Loucy (cell line): ENCODE data around the gene RRAS.

Source experiments
- H2AFZ ChIP-seq: fragments of 200-600 bp; sonication (generic); 2 replicates; pipeline ENCODE4 v1.6.0; 2016; ENCODE audit warnings: antibody characterized with exemption, mild to moderate bottlenecking, low read length, moderate library complexity
- H3F3A ChIP-seq: fragments of 200-600 bp; 2 replicates; pipeline ENCODE4 v1.6.0; 2016; ENCODE audit warnings: antibody characterized with exemption, low read depth, mild to moderate bottlenecking
- H3K27me3 ChIP-seq: fragments of 200-600 bp; sonication (generic); 2 replicates; pipeline ENCODE4 v1.6.1; 2014; ENCODE audit warnings: low read length, mild to moderate bottlenecking; ENCODE audit not compliant: insufficient read depth, poor library complexity, severe bottlenecking
- H3K36me3 ChIP-seq: fragments of 200-600 bp; sonication (generic); 2 replicates; pipeline ENCODE4 v1.6.1; 2016; ENCODE audit warnings: low read length; ENCODE audit not compliant: insufficient read depth
- H3K4me1 ChIP-seq: fragments of 200-600 bp; sonication (generic); 2 replicates; pipeline ENCODE4 v1.5.1; 2014; ENCODE audit warnings: low read length, mild to moderate bottlenecking; ENCODE audit not compliant: insufficient read depth, poor library complexity, severe bottlenecking
- H3K4me2 ChIP-seq: fragments of 200-600 bp; sonication (generic); 2 replicates; pipeline ENCODE4 v1.6.0; 2014; ENCODE audit warnings: antibody characterized with exemption, low read length, low read depth, mild to moderate bottlenecking; ENCODE audit not compliant: poor library complexity, severe bottlenecking
- H3K4me3 ChIP-seq: fragments of 200-600 bp; sonication (generic); 2 replicates; pipeline ENCODE4 v1.5.1; 2014; ENCODE audit warnings: low read length, mild to moderate bottlenecking, mixed read lengths; ENCODE audit not compliant: poor library complexity, severe bottlenecking
- H3K79me2 ChIP-seq: fragments of 200-600 bp; sonication (generic); 2 replicates; pipeline ENCODE4 v1.6.1; 2014; ENCODE audit warnings: low read length; ENCODE audit not compliant: insufficient read depth
- H3K9ac ChIP-seq: fragments of 200-600 bp; sonication (generic); 2 replicates; pipeline ENCODE4 v1.6.0; 2014; ENCODE audit warnings: mild to moderate bottlenecking, low read depth, low read length, moderate library complexity; ENCODE audit not compliant: poor library complexity, severe bottlenecking
- H3K9me2 ChIP-seq: fragments of 200-600 bp; sonication (generic); replicated peaks from 2 replicates; pipeline ENCODE4 v1.6.1; 2016; ENCODE audit warnings: low read depth, low read length, mixed read lengths
- H3K9me3 ChIP-seq: fragments of 200-600 bp; sonication (generic); 2 replicates; pipeline ENCODE4 v1.6.1; 2014; ENCODE audit warnings: mild to moderate bottlenecking, antibody characterized with exemption, low read length, low read depth; ENCODE audit not compliant: insufficient read depth
- H4K20me1 ChIP-seq: fragments of 200-600 bp; sonication (generic); 2 replicates; pipeline ENCODE4 v1.6.0; 2014; ENCODE audit warnings: antibody characterized with exemption, low read length, mild to moderate bottlenecking; ENCODE audit not compliant: insufficient read depth, poor library complexity, severe bottlenecking
- CTCF ChIP-seq: fragments of 200-600 bp; sonication (generic); conservative IDR thresholded peaks from 2 replicates; pipeline ENCODE4 v1.5.1; 2014; ENCODE audit warnings: mild to moderate bottlenecking, antibody characterized with exemption, low read length
- EZH2phosphoT487 ChIP-seq: fragments of 200-600 bp; IDR thresholded peaks from 2 replicates; pipeline ENCODE4 v1.6.1; 2018; ENCODE audit warnings: antibody characterized with exemption, mild to moderate bottlenecking, moderate library complexity, borderline replicate concordance

RRAS gene

GRCh38 chr19:49646586-49646985 is 6.6 kb upstream of the RRAS start:
- H3K9me2 ChIP-seq: no peaks in the 10 kb centered on the region
- H3K79me2 ChIP-seq: peaks cover 42% of the 10 kb centered on the region
- no peaks in the 10 kb centered on the region for H3K9me3 ChIP-seq
- no peak overlapping the region for H3K4me2 ChIP-seq
- H2AFZ ChIP-seq: no peak overlapping the region
- H3K36me3 ChIP-seq: peaks cover 9% of the 10 kb centered on the region; the same call in 1 of the 2 replicates
- H3K4me3 ChIP-seq: no peak overlapping the region
- no peak overlapping the region for H3K9ac ChIP-seq
- peaks cover 18% of the 10 kb centered on the region for H3K4me1 ChIP-seq
- no peak for TF ChIP-seq EZH2phosphoT487
- no peak for TF ChIP-seq CTCF
- no peaks in the 10 kb centered on the region for H3K27me3 ChIP-seq
- H3F3A ChIP-seq: no peaks in the 10 kb centered on the region
- H4K20me1 ChIP-seq: peaks cover 21% of the 10 kb centered on the region

GRCh38 chr19:49645995-49646394 is 6.1 kb upstream of the RRAS start:
- Histone ChIP-seq H3K79me2 (peaks cover 42% of the 10 kb centered on the region), H3K27me3 (no peaks in the 10 kb centered on the region), H3K9ac (no peak overlapping the region)

GRCh38 chr19:49645592-49645991 is 5.6 kb upstream of the RRAS start:
- 0 out of 2 replicates have a peak, but pooled peaks cover 2% of the 10 kb centered on the region for H3F3A ChIP-seq
- H3K27me3 ChIP-seq: no peaks in the 10 kb centered on the region
- peaks cover 42% of the 10 kb centered on the region for H3K79me2 ChIP-seq
- peaks cover 18% of the 10 kb centered on the region for H3K4me1 ChIP-seq
- peaks cover 9% of the 10 kb centered on the region; the same call in 1 of the 2 replicates for H3K36me3 ChIP-seq
- no peak overlapping the region for H2AFZ ChIP-seq
- no peak overlapping the region for H3K4me2 ChIP-seq
- TF ChIP-seq CTCF (no peak), EZH2phosphoT487 (no peak)
- no peaks in the 10 kb centered on the region for H3K9me3 ChIP-seq
- H3K9me2 ChIP-seq: no peaks in the 10 kb centered on the region
- no peak overlapping the region for H3K4me3 ChIP-seq
- H4K20me1 ChIP-seq: peaks cover 21% of the 10 kb centered on the region
- peak overlapping the region; percentile 33 for H3K9ac ChIP-seq

More at GRCh38 chr19:49645995-49646394, 6.1 kb upstream of the RRAS start:
- H3K4me2 ChIP-seq: no peak overlapping the region
- no peaks in the 10 kb centered on the region for H3K9me3 ChIP-seq
- peaks cover 9% of the 10 kb centered on the region; the same call in 1 of the 2 replicates for H3K36me3 ChIP-seq
- H4K20me1 ChIP-seq: peaks cover 21% of the 10 kb centered on the region
- TF ChIP-seq EZH2phosphoT487 (no peak), CTCF (no peak)
- H3K4me1 ChIP-seq: peaks cover 18% of the 10 kb centered on the region
- no peak overlapping the region for H3K4me3 ChIP-seq
- no peak overlapping the region for H2AFZ ChIP-seq
- H3K9me2 ChIP-seq: no peaks in the 10 kb centered on the region
- H3F3A ChIP-seq: no peaks in the 10 kb centered on the region
